ENCODE results near the gene SRD5A1. TPM values are rescaled to one million over a fixed set of nuclear protein-coding genes. Genes with fewer than 3 reads are reported as not detected.

The SRD5A1 gene, protein sequence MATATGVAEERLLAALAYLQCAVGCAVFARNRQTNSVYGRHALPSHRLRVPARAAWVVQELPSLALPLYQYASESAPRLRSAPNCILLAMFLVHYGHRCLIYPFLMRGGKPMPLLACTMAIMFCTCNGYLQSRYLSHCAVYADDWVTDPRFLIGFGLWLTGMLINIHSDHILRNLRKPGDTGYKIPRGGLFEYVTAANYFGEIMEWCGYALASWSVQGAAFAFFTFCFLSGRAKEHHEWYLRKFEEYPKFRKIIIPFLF
- total RNA-seq (ENCODE audit: unreplicated experiment) = 47.2 TPM
- long read RNA-seq, full-length matches to known transcripts = 18 of 18 reads
- long read RNA-seq, partial matches to known transcripts = 0 of 18 reads
- long read RNA-seq, other reads (novel, unspliced or antisense) = 0 of 18 reads

DNA sequence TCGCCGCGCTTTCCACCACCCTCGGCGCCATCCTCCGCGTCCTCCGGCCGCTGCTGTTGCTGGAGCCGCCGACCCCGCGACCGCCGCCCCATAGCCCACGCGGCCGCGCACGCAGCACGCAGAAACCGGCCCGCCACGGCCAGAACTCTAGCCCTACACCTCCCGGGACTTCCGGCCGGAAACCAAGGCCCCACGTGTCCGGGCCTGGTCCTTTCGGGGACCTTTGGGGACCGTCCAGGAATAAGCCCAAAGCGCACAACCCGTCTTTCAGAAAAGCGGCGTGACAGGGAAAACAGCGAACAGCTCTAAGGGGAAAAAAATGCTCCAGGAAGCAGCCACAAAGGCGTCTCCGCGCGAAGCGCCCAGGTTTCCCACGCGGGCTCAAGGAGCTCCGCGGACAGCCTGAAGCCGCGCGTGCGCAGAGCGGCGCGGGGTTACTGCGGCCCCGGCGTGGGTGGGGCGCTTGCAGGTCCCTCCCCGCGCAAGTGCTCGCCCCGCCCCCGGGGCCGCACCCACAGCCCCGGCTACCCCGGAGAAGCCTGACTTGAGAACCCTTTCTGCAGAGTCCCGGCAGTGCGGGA, at the start of gene SRD5A1, which contains the start of gene NSUN2:
Gene SRD5A1 (plus strand): TSS at position 553 of the 581 bp plus-strand sequence. CDS start 137 bp downstream, outside the sequence.
Gene NSUN2 (minus strand): TSS at position 157 of the 581 bp plus-strand sequence. CDS start 65 bp downstream, at position 92.
- Mint-ChIP-seq H3K36me3 (ENCODE audit: unreplicated experiment) (no peaks in the 10 kb centered on the region), H3K9me3 (ENCODE audit: unreplicated experiment) (peaks cover 6% of the 10 kb centered on the region), H3K27me3 (ENCODE audit: unreplicated experiment) (peaks cover 9% of the 10 kb centered on the region), H3K27ac (ENCODE audit: unreplicated experiment) (peak within 1 kb of the TSS; percentile 97), H3K4me1 (ENCODE audit: low read depth, unreplicated experiment) (peaks cover 12% of the 10 kb centered on the region), H3K4me3 (ENCODE audit: unreplicated experiment) (peak within 1 kb of the TSS; percentile 98)
- DNase-seq = peak; percentile 91
- TF ChIP-seq, protein P1, sequence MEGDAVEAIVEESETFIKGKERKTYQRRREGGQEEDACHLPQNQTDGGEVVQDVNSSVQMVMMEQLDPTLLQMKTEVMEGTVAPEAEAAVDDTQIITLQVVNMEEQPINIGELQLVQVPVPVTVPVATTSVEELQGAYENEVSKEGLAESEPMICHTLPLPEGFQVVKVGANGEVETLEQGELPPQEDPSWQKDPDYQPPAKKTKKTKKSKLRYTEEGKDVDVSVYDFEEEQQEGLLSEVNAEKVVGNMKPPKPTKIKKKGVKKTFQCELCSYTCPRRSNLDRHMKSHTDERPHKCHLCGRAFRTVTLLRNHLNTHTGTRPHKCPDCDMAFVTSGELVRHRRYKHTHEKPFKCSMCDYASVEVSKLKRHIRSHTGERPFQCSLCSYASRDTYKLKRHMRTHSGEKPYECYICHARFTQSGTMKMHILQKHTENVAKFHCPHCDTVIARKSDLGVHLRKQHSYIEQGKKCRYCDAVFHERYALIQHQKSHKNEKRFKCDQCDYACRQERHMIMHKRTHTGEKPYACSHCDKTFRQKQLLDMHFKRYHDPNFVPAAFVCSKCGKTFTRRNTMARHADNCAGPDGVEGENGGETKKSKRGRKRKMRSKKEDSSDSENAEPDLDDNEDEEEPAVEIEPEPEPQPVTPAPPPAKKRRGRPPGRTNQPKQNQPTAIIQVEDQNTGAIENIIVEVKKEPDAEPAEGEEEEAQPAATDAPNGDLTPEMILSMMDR (IDR thresholded peaks at IDR 0.05; ENCODE audit: partially characterized antibody, unreplicated experiment) = peak; percentile 16

DNA sequence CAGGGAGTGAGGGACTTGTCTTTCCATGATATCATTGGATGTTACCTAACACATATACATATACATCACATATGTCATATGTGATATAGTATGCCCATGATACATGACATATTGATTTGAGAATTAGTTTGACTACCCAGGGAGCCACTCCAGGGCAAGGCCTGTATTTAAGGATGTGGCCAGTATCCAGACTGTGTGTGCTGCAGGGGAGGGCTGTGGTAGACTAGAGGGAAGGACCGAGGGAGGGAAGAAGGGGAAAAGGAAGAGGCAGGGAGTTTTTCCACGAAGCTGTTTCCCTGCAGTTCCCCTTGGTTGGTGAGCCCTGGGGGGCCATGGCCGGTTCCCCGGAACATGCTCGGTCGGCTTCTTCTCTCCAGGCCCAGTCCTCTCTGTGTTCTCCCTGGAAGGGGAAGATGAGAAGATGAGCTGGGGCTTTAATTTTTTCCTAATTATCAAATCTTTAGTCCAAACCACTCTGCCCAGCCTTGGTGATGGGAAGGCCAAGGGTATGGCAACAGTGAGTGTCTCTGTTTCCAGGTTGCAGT, 49.1 kb upstream of the SRD5A1 start:
- Mint-ChIP-seq H3K9me3 (ENCODE audit: unreplicated experiment) (no peaks in the 10 kb centered on the region), H3K4me3 (ENCODE audit: unreplicated experiment) (peak overlapping the region; percentile 82), H3K27me3 (ENCODE audit: unreplicated experiment) (peaks cover 14% of the 10 kb centered on the region), H3K27ac (ENCODE audit: unreplicated experiment) (no peak overlapping the region), H3K4me1 (ENCODE audit: low read depth, unreplicated experiment) (peaks cover 8% of the 10 kb centered on the region), H3K36me3 (ENCODE audit: unreplicated experiment) (peaks cover 5% of the 10 kb centered on the region)
- DNase-seq = no peak
- TF ChIP-seq, protein P1 (IDR thresholded peaks at IDR 0.05; ENCODE audit: partially characterized antibody, unreplicated experiment) = no peak

DNA sequence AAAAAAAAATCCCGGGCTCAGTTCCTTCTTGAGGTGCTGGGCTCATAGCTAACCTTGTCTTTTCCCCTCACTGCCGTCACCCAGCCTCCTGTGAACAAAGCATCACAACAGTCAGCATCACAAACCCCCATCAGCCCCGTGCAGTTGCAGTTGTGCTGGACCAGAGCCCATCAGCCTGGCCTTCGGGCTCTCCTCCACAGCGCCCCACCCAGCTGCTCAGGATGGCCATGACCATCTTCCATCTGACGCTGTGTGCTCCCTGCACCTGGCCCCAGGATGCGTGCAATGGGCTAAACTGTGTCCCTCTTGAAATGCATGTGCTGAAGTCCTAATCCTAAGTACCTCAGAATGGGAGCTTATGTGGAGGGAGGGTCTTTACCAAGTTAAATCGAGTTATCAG, 48.5 kb upstream of the SRD5A1 start:
- no peaks in the 10 kb centered on the region for H3K9me3 Mint-ChIP-seq (ENCODE audit: unreplicated experiment)
- H3K27me3 Mint-ChIP-seq (ENCODE audit: unreplicated experiment) = peaks cover 14% of the 10 kb centered on the region
- no peak overlapping the region for H3K27ac Mint-ChIP-seq (ENCODE audit: unreplicated experiment)
- no peak for DNase-seq
- no peak overlapping the region for H3K4me3 Mint-ChIP-seq (ENCODE audit: unreplicated experiment)
- H3K4me1 Mint-ChIP-seq (ENCODE audit: low read depth, unreplicated experiment) = peaks cover 8% of the 10 kb centered on the region
- TF ChIP-seq, protein P1 (IDR thresholded peaks at IDR 0.05; ENCODE audit: partially characterized antibody, unreplicated experiment) = no peak
- H3K36me3 Mint-ChIP-seq (ENCODE audit: unreplicated experiment) = peaks cover 5% of the 10 kb centered on the region

DNA sequence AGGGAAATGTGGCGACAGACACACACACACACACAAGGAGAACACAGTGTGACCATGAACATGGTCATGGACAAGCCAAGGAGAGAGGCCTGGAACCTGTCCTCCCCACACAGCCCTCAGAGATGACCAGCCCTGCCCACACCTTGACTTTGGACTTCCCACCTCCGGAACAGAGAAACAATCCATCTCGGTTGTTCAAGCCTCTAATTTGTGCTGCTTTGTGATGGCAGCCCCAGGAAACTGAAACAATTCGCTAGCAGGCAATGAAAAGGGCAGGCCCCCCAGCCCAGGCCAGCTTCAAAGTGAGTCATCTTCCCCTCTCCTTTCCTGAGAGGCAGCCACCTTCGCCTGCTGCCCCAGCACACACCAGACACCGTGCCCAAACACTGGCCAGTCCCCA, 48.1 kb upstream of the SRD5A1 start:
- Mint-ChIP-seq H3K9me3 (ENCODE audit: unreplicated experiment) (no peaks in the 10 kb centered on the region), H3K4me1 (ENCODE audit: low read depth, unreplicated experiment) (peaks cover 8% of the 10 kb centered on the region), H3K27me3 (ENCODE audit: unreplicated experiment) (peaks cover 14% of the 10 kb centered on the region), H3K4me3 (ENCODE audit: unreplicated experiment) (no peak overlapping the region), H3K27ac (ENCODE audit: unreplicated experiment) (no peak overlapping the region), H3K36me3 (ENCODE audit: unreplicated experiment) (peaks cover 5% of the 10 kb centered on the region)
- DNase-seq = no peak
- TF ChIP-seq, protein P1 (IDR thresholded peaks at IDR 0.05; ENCODE audit: partially characterized antibody, unreplicated experiment) = no peak
